Gastrocnemius medialis (tissue), 4 donors: Measurements from ENCODE around the gene PTPRM.

Experiments
- POLR2A ChIP-seq, 2 donors: fragments of 450-650 bp; IDR thresholded peaks; one replicate each; pipeline ENCODE4 v1.6.1; 2017; ENCODE audit warnings: antibody characterized with exemption in 2 of 2, mild to moderate bottlenecking in 2 of 2, moderate library complexity in 2 of 2
- TF ChIP-seq, protein P1 (sequence below), 5 experiments: fragments of 450-650 bp in 3 of 5; fragments of 200-600 bp in 2 of 5; sonication (generic) in 2 of 5; IDR thresholded peaks in 4 of 5; conservative IDR thresholded peaks in 1 of 5; 1 replicate in 4 of 5; 2 replicates in 1 of 5; pipeline ENCODE4 v1.5.1; 2016 to 2019; ENCODE audit warnings: antibody characterized with exemption in 5 of 5, mild to moderate bottlenecking in 3 of 5, moderate library complexity in 3 of 5

DNA sequence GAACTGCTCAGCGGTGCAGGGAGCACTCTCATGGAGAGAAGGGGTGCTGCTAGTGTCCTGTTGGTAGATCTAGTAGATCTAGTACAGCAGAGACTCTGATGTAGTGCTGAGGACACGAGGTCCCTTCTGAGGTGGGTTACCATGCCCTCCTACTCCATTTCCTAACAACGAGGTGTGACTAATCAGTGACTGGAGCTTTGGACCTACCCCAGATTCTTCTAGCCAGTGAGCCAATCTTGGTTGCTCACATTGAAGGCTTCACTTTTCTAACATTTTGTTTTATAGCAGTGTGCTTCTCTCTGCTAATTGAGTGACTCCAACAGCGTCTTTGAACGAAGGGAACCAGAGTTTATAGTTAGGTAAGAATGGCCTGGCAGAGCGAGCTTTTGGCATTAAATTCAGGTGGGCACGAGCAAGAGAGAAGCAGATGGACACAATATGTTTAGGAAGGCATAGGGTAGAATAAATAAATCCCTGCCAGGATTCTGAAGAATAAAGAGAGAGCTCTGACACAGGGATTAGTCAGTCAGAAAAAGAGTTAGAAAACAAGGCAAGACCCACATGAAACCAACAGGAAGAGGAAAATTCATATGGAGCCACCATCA lies 736.1 kb downstream of the PTPRM start:
- TF ChIP-seq POLR2A (IDR thresholded peaks at IDR 0.05): no peak
- TF ChIP-seq, protein P1, sequence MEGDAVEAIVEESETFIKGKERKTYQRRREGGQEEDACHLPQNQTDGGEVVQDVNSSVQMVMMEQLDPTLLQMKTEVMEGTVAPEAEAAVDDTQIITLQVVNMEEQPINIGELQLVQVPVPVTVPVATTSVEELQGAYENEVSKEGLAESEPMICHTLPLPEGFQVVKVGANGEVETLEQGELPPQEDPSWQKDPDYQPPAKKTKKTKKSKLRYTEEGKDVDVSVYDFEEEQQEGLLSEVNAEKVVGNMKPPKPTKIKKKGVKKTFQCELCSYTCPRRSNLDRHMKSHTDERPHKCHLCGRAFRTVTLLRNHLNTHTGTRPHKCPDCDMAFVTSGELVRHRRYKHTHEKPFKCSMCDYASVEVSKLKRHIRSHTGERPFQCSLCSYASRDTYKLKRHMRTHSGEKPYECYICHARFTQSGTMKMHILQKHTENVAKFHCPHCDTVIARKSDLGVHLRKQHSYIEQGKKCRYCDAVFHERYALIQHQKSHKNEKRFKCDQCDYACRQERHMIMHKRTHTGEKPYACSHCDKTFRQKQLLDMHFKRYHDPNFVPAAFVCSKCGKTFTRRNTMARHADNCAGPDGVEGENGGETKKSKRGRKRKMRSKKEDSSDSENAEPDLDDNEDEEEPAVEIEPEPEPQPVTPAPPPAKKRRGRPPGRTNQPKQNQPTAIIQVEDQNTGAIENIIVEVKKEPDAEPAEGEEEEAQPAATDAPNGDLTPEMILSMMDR (IDR thresholded peaks at IDR 0.05 in 4 of 5, conservative IDR thresholded peaks at IDR 0.05 in 1 of 5): no peak
